ENCODE measurements around the gene TMC1.
A peak's percentile ranks its signal among the peaks of the same experiment; 100 is the strongest.
"Not testable (repeated sequence)": the region's sequence is repeated elsewhere in the genome, so short reads cannot be mapped to it uniquely, and the experiment has no call there.

TMC1 gene

DNA sequence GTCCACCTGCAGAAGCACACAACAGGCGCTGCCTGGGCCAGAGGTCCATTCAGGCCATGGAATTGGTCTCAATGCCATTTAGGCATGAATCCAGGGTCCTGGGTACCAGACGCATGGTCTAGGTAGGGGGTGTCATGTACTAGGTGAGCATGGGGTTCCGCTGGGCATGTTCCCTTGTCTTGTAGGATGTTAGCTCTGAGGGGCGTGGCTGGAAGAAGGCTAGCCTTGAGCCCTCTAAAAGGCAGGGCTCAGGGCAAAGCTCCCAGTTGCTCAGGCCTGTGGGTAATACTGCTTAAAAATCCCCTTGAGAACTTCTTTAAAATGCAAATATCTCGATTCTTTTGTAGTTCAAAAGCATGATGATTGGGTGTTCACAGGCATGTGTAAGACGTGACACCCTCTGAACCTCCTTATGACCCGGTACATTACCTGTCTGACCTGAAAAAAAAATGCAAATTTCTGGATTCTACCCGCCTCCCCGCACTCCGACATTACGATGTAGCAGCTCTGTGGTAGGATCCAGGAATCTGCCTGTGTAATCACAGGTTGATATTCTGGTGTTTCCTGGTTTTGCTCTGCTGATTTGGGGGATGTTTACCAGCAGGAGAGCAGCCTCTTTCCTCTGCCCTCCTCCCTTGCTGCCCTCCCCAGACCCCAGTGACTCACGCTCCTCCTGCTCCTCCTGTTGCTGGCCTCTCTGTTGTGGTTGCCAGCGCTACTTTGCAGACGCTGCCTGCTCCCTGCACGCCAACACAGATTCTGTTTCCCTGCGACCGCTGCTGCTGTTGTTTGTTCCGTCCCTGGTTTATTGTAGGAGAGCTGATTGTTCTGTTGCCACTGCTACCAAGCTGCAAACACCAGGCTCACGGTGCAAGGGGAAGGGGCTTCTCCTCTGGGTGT, 5.7 kb downstream of the TMC1 start:
- DNase-seq, result peak; percentile 69

- DNase-seq, result peak; percentile 32
These were observed 6.4 kb downstream of the TMC1 start for GRCh38 chr9:72527801-72528195.

DNA sequence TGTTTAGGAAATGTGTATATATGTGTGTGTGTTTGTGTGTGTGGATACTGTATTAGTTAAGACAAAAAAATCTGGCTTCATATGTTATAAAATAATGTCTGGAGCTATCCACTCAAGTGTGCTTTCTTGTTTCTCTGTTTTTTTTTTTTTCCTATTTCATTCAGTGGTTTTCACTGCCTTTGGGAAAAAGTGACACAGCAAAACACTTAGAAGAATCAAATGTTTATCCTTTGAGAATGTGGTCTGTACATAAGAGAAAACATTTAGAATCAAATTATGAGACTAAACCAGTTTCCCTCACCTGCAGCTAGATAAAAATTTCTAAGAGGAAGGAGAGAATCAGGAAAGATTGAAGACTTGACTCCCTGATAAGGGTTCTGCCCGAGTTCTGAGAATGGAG, 8.1 kb downstream of the TMC1 start:
- DNase-seq, result no peak

- DNase-seq, result no peak
These were observed 11.9 kb downstream of the TMC1 start for GRCh38 chr9:72533322-72533721.

GRCh38 chr9:72534931-72535330, 13.5 kb downstream of the TMC1 start:
- no peak for DNase-seq

GRCh38 chr9:72537011-72537545, 15.7 kb downstream of the TMC1 start:
- no peak for DNase-seq

- no peak for DNase-seq
These were observed 16.3 kb downstream of the TMC1 start for GRCh38 chr9:72537671-72538070.

DNA sequence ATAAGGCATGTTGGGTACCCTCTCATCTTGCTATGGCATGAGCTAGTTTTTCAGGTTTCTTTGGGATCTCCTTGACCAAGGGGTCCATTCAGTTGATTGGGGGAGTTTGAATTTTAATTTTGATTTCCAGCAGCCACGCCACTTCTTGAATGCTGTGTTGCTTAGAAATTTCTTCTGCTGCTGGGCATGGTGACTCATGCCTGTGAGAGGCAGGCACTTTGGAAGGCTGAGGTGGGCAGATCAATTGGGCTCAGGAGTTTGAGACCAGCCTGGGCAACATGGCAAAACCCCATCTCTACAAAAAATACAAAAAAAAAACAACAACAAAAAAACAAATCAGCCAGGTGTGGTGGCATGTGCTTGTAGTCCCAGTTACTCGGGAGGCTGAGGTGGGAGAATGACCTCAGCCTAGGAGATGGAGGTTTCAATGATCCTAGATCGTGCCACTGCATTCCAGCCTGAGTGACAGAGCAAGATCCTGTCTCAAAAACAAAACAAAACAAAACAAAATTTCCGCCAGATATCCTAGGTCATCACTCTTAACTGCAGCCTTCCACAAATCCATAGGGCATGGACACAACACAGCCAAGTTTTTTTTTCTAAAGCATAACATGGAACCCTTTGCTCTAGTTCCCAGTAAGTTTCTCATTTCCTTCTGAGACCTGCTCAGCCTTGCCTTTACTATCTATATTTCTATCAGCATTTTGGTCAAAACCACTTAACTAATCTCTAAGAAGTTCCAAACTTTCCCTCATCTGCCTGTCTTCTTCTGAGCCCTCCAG, 17.7 kb downstream of the TMC1 start:
- no peak for DNase-seq

DNA sequence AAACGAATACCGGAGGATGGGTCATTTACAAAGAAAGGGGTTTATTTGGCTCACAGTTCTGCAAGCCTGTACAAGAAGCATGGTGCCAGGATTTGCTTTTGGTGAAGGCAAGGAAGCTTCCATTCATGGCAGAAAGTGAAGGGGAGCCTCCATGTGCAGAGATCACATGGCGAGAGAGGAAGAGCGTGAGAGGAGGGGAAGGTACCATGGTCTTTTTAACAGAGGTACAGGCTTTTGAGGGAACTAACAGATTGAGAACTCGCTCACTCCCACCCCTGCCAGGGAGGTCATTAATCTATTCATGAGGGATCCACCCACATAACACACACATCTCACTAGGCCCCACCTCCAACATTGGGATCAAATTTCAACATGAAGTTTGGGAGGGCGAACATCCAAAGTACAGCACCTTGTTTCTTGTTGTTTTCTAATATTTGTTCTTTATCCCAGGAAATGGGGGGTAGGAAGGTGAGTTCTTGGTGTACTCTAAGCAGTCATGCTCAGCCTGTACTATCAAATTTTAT, 18.5 kb downstream of the TMC1 start:
- no peak for DNase-seq

- DNase-seq, result no peak
These were observed 19.0 kb downstream of the TMC1 start for GRCh38 chr9:72540348-72540873.

DNA sequence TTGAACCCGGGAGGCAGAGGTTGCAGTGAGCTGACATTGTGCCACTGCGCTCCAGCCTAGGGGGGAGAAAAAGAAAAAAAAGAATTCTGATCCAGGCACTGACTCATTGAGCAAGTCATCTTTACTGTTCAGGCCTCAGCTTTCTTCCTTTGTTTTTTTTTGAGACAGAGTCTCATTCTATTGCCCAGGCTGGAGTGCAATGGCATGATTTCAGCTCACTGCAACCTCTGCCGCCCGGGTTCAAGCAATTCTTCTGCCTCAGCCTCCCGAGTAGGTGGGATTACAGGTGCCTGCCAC, 21.1 kb downstream of the TMC1 start:
- DNase-seq, result not testable (repeated sequence)

DNA sequence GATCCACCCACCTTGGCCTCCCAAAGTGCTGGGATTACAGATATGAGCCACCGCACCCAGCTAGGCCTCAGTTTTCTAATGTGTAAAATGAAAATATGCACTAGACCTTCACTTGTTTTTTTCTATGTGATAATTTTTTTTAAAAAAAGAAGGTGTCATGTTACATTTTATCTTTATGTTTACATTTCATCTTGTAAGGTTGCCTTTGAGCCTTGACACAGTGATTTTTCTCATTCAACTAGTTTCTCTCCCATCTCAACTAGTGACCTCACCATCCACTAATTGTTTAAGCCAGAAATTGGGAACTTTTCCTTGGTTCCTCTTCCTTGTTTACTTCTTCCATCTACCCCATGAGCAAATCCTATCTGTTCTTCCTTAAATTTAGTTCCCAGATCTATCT, 21.5 kb downstream of the TMC1 start:
- no peak for DNase-seq

GRCh38 chr9:72551306-72551705, 29.9 kb downstream of the TMC1 start:
- no peak for DNase-seq

GRCh38 chr9:72552356-72552755, 30.9 kb downstream of the TMC1 start:
- DNase-seq, result no peak

DNA sequence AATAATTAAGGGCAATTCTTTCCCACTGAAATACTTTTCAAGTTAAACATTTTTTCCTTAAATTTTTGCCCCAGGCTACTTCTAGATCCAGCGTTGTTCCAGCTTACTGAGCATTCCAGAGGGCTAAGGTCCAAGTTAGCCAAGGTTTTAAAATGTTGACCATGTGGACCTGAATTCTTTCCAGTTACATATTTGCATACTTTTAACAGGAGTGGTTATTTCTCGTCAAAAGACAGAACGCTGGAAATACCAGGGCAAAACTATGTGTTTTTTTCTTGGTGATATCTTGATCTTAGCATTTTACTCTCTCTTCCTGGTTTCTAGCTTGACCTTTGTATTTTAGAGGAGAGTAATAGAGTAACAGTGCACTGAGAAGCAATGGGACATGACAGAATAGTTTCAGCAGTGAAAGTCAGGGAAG, 32.8 kb downstream of the TMC1 start:
- no peak for DNase-seq

- no peak for DNase-seq
These were observed 36.1 kb downstream of the TMC1 start for GRCh38 chr9:72557549-72557948.

DNA sequence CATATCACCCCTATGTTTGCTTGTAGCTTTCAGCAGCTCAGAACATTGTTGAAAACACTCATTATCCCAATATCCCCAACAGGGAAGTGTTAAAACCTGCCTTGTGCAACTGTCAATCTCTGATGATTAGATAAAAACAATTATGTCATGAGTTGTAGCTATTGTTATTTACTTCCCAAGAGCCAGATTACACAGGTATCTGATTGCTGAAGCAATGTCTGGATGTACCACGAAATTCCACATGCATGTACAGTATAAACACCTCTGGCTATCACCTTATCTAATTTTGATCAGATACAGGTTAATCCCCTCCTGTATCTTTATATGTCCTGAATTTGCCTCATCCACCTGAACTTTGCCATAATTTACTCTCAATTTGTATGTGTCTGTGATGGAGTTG, 38.7 kb downstream of the TMC1 start:
- DNase-seq, result no peak

GRCh38 chr9:72563806-72564205, 42.4 kb downstream of the TMC1 start:
- DNase-seq, result no peak

GRCh38 chr9:72564479-72565281, 43.3 kb downstream of the TMC1 start:
- DNase-seq, result no peak

- DNase-seq, result no peak
These were observed 44.1 kb downstream of the TMC1 start for GRCh38 chr9:72565535-72565934.

GRCh38 chr9:72574156-72574810, 52.9 kb downstream of the TMC1 start:
- no peak for DNase-seq

DNA sequence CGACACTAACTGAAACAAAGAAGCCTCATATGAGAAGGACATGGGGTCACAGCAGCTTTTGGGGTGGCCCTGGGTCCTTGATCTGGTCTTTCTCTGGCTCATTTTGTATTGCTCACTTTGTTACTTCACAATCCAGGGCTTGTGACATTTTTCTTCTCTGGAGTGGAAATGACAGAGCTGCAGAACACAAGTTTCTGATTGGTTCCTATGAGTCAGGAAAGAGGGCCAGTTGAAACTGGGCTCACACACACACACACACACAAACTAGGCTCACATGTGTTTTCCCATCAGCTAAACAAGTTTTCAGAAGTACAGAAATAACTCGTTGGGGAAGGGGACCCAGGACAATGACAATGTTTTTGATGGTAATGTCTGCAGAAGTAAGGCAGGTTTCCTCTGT, 54.3 kb downstream of the TMC1 start:
- DNase-seq, result no peak
